Measurements from ENCODE around the gene RSKR.

GRCh38 chr17:28612936-28613872 is 781 bp downstream of the RSKR start:
- TF ChIP-seq POLR2A (IDR thresholded peaks at IDR 0.05; ENCODE audit: low read depth, low read length) = no peak
- no peak for TF ChIP-seq SPI1 (IDR thresholded peaks at IDR 0.05; ENCODE audit: low read depth, low read length)

Data from GM12891 (cell line).